Smooth muscle cell (in vitro differentiated cells): Measurements from ENCODE around the gene KCNJ3. TPM values are rescaled to one million over a fixed set of nuclear protein-coding genes. Genes with fewer than 3 reads are reported as not detected.

ENCODE experiments used
- DNase-seq: peaks from one replicate; lab custom pipeline; 2025; ENCODE audit not compliant: unreplicated experiment; lab: John Stamatoyannopoulos, UW
- H2AFZ ChIP-seq: fragments of 200-600 bp; sonication (generic); 2 replicates; pipeline ENCODE4 v1.6.0; 2016; ENCODE audit warnings: antibody characterized with exemption, low read depth, mild to moderate bottlenecking
- H3F3A ChIP-seq: fragments of 200-600 bp; sonication (generic); 2 replicates; pipeline ENCODE4 v1.6.0; 2017; ENCODE audit warnings: antibody characterized with exemption, low read depth
- H3K27ac ChIP-seq: fragments of 200-600 bp; sonication (generic); 2 replicates; pipeline ENCODE4 v1.5.1; 2016; ENCODE audit warnings: low read depth, mild to moderate bottlenecking
- H3K27me3 ChIP-seq: fragments of 200-600 bp; sonication (generic); 2 replicates; pipeline ENCODE4 v1.6.1; 2016; ENCODE audit warnings: low read depth, mild to moderate bottlenecking
- H3K36me3 ChIP-seq: fragments of 200-600 bp; sonication (generic); 2 replicates; pipeline ENCODE4 v1.5.1; 2016; ENCODE audit warnings: low read depth
- H3K4me1 ChIP-seq: fragments of 200-600 bp; sonication (generic); 2 replicates; pipeline ENCODE4 v1.5.1; 2016; ENCODE audit warnings: low read depth
- H3K4me2 ChIP-seq: fragments of 200-600 bp; sonication (generic); 2 replicates; pipeline ENCODE4 v1.6.0; 2016; ENCODE audit warnings: mild to moderate bottlenecking
- H3K4me3 ChIP-seq: fragments of 200-600 bp; sonication (generic); 2 replicates; pipeline ENCODE4 v1.5.1; 2016; ENCODE audit warnings: mild to moderate bottlenecking
- H3K79me2 ChIP-seq: fragments of 200-600 bp; sonication (generic); 2 replicates; pipeline ENCODE4 v1.6.0; 2016; ENCODE audit warnings: low read depth, mild to moderate bottlenecking
- H3K9ac ChIP-seq: fragments of 200-600 bp; sonication (generic); 2 replicates; pipeline ENCODE4 v1.6.0; 2016; ENCODE audit warnings: low read depth
- H3K9me3 ChIP-seq: fragments of 200-600 bp; sonication (generic); replicated peaks from 2 replicates; pipeline ENCODE4 v1.5.1; 2016; ENCODE audit warnings: low read depth
- H4K20me1 ChIP-seq: fragments of 200-600 bp; sonication (generic); 2 replicates; pipeline ENCODE4 v1.6.0; 2016; ENCODE audit warnings: low read depth
- CTCF ChIP-seq: fragments of 200-600 bp; sonication (generic); IDR thresholded peaks from 2 replicates; pipeline ENCODE4 v1.5.1; 2017; ENCODE audit warnings: borderline replicate concordance, mild to moderate bottlenecking, antibody characterized with exemption; ENCODE audit not compliant: insufficient read depth, poor library complexity, severe bottlenecking
- WGBS: methylation state at CpG from one replicate; pipeline ENCODE4 v1.1.7; 2016; ENCODE audit warnings: low lambda C conversion rate; 5-methylcytosine and 5-hydroxymethylcytosine counted together
- polyA plus RNA-seq: library from polyadenylated mRNA; unstranded; fragments of >200 nt; fragmentation: Nextera tagmentation; extraction: Ambion mirVana; gene quantifications from 2 replicates; pipeline ENCODE4 v1.2.1, GENCODE V29; 2016
- total RNA-seq: library from RNA; depleted of rRNA; stranded (reverse); fragments of >200 nt; gene quantifications from 2 replicates; pipeline ENCODE4 v1.2.3, GENCODE V29; 2014

Gene KCNJ3
- total and polyA plus RNA-seq, 2 experiments from 2014 or later, result 0.22 TPM; not detected in 1

GRCh38 chr2:154720651-154721050 lies 22.2 kb downstream of the KCNJ3 start:
- peak overlapping the region; percentile 48 for H3K4me2 ChIP-seq
- no peaks in the 10 kb centered on the region for H3F3A ChIP-seq
- H3K27ac ChIP-seq, result peak overlapping the region; percentile 23
- no peaks in the 10 kb centered on the region for H3K9me3 ChIP-seq
- H3K27me3 ChIP-seq, result no peaks in the 10 kb centered on the region
- no peaks in the 10 kb centered on the region for H3K4me1 ChIP-seq
- H4K20me1 ChIP-seq, result no peaks in the 10 kb centered on the region
- no peak overlapping the region for H3K4me3 ChIP-seq
- H3K36me3 ChIP-seq, result no peaks in the 10 kb centered on the region
- no peak overlapping the region for H3K9ac ChIP-seq
- no peak for TF ChIP-seq CTCF
- 21% methylated on average over 2 of the region's 2 CpGs for WGBS
- H2AFZ ChIP-seq, result peak overlapping the region; percentile 55
- no peaks in the 10 kb centered on the region for H3K79me2 ChIP-seq
- DNase-seq, result no peak

GRCh38 chr2:154724194-154724797 lies 25.8 kb downstream of the KCNJ3 start:
- no peak overlapping the region for H3K4me2 ChIP-seq
- H3K9ac ChIP-seq, result no peak overlapping the region
- H2AFZ ChIP-seq, result no peak overlapping the region
- no peak overlapping the region for H3K27ac ChIP-seq
- 85% methylated on average over 6 of the region's 6 CpGs for WGBS
- H4K20me1 ChIP-seq, result no peaks in the 10 kb centered on the region
- TF ChIP-seq CTCF, result no peak
- H3K27me3 ChIP-seq, result no peaks in the 10 kb centered on the region
- H3K36me3 ChIP-seq, result no peaks in the 10 kb centered on the region
- H3K9me3 ChIP-seq, result no peaks in the 10 kb centered on the region
- H3K4me3 ChIP-seq, result no peak overlapping the region
- H3K4me1 ChIP-seq, result no peaks in the 10 kb centered on the region
- no peak for DNase-seq
- H3F3A ChIP-seq, result no peaks in the 10 kb centered on the region
- H3K79me2 ChIP-seq, result no peaks in the 10 kb centered on the region

- WGBS, result 89% methylated on average over 2 of the region's 2 CpGs
- no peaks in the 10 kb centered on the region for H3K36me3 ChIP-seq
- H3K27ac ChIP-seq, result no peak overlapping the region
- H4K20me1 ChIP-seq, result no peaks in the 10 kb centered on the region
- H3K27me3 ChIP-seq, result no peaks in the 10 kb centered on the region
- TF ChIP-seq CTCF, result no peak
- no peaks in the 10 kb centered on the region for H3K79me2 ChIP-seq
- H3F3A ChIP-seq, result no peaks in the 10 kb centered on the region
- no peak for DNase-seq
- no peak overlapping the region for H2AFZ ChIP-seq
- no peak overlapping the region for H3K4me3 ChIP-seq
- no peaks in the 10 kb centered on the region for H3K4me1 ChIP-seq
- no peaks in the 10 kb centered on the region for H3K9me3 ChIP-seq
- no peak overlapping the region for H3K9ac ChIP-seq
- H3K4me2 ChIP-seq, result no peak overlapping the region
These were observed 41.9 kb downstream of the KCNJ3 start for GRCh38 chr2:154740361-154740760.

- no peaks in the 10 kb centered on the region for H3K36me3 ChIP-seq
- TF ChIP-seq CTCF, result no peak
- no peak for DNase-seq
- H3K4me3 ChIP-seq, result no peak overlapping the region
- no peak overlapping the region for H3K9ac ChIP-seq
- no peaks in the 10 kb centered on the region for H4K20me1 ChIP-seq
- H3F3A ChIP-seq, result no peaks in the 10 kb centered on the region
- H3K79me2 ChIP-seq, result no peaks in the 10 kb centered on the region
- no peak overlapping the region for H3K4me2 ChIP-seq
- 93% methylated on average over 1 of the region's 1 CpG for WGBS
- no peaks in the 10 kb centered on the region for H3K9me3 ChIP-seq
- H3K4me1 ChIP-seq, result no peaks in the 10 kb centered on the region
- no peak overlapping the region for H3K27ac ChIP-seq
- no peak overlapping the region for H2AFZ ChIP-seq
- H3K27me3 ChIP-seq, result no peaks in the 10 kb centered on the region
These were observed 60.4 kb downstream of the KCNJ3 start for GRCh38 chr2:154758871-154759270.
